ENCODE measurements around the gene COL6A2.
"Not testable (repeated sequence)": the region's sequence is repeated elsewhere in the genome, so short reads cannot be mapped to it uniquely, and the experiment has no call there.

COL6A2 gene

DNA sequence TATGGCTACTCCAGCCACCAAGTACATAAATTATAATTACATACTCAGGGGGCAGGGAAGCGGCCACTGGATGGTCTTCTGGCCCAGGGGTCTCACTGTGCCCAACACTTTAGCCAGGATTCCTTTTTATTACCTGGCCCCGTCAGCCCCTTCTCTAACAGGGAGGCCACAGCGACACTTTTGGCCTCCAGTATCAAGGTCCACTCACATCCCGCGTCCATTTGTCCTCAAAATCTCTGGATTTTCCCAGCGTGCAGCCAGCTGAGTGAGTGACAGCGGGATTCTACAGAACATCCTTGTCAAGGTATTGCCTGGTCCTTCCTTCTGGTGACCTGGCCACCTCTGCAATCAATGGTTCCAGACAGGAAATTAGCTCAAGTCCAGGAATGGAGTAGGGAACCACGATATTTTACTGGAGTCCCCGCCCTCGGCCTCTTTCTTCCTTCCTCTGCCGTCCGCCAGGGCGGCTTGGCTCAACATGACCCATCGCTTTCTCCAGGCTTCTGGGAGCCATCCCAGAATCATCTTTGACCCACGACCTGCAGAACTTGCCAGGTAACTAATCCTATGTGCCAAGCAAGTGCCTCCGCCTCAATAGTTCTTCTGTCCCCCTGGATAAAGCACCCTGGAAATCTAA, 2.7 kb upstream of the COL6A2 start:
- DNase-seq = no peak

DNA sequence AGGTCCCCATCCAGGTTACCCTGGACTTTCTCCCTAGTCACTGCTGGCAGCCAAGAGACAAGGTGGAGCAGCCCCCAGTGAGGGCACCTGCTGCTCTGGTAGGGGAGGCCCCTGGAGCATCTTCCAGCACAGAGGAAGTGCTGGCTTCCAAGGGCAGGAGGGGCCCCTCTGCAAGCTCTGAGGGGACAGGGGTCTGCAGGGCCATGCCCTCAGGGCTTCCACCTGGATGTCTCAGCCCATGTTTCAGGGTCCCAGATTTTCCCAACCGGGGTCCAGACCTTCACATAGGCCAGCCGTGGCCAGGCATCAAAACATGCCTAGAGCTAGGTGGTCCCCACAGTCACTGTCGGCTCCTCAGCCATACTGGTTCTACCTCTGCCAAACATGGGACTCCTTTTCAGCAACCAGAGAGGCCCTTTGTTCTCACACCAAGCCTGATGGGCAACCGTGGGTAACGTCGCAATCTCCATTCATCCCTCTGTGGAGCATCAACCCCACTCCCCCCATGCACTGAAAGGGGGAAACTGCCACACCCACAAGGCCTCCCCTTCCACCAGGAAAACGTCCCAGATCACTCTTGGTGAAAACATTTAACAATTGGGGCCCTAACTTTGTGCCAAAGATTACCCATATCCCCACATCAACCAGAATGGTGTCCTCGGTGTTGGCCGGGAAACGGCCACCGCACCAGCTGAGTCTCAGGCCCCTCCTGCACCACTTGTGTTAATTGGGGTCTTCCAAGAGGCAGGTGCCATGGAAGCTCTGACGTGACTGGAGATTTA, 1.9 kb upstream of the COL6A2 start:
- no peak for DNase-seq

DNA sequence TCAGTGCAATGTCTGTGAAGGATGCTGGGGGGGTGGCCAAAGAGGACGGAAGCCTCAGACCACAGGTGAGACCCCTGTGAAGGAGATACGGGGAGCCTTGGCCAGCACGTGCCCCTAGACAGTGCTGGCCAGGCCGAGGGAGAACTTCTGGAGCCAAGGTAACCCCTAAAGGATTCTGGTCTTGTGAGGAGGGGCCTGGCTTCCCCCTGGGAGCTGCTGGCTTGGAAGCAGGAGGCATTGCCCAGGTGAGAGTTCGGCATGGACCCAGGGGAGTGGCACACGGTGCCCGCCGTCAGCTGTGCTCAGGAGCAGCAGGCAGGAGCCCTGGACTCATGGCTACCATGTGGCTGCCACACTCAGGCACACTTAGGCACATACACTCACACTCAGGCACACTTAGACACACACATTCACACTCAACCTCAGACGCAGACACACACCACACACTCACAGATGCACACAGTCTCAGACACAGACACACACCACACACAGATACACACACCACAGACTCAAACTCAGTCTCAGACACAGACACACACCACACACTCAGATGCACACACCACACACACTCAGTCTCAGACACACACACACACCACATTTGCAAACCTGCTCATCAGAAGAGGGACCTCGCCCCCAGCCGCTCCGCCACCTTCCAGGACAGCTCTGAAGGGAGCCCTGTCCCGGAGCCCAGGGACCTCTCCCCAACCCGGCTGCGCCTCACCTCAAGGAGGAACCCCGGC, 1.1 kb upstream of the COL6A2 start:
- DNase-seq = peak; percentile 16

DNA sequence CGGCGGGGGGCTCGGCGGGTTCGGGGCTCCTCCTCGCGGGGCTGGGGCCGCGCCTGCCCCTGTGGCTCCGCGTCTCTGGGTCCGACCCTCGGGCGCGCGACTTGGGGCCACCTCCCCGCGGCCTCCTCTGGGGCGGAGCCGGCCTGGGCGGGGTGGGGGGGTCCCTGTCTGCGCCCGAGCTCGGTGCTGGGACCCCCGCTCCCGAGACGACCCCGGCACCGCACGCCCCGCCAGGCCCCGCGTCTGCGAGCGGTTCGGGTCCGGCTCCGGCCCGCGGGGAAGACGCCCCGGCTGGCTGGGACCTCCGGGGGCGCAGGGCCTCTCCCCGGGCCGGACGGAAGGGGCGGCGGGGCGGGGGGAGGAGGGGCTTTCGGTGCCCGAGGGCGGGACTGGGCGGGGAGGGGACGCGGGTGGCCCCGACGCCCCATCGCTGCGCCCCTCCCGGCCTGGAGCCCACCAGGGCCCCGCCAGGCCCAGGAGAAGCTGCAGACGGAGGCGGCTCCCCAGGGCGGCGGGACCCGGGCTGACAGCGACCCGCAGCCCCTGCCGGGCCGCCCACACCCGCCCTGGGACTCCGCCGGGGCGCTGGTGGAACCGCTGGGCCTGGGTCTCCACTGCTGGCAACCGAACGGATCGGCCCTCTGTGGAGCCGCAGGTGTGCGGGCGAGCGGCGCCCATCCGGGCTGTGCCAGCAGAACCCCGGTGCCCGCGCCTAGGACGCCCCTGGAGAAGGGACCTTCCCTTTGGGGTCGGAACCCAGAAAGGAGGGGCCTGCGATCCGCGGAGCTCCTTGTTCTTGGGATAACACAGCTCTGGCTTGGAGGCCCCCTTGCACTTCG, 610 bp downstream of the COL6A2 start:
- DNase-seq = peak; percentile 45

DNA sequence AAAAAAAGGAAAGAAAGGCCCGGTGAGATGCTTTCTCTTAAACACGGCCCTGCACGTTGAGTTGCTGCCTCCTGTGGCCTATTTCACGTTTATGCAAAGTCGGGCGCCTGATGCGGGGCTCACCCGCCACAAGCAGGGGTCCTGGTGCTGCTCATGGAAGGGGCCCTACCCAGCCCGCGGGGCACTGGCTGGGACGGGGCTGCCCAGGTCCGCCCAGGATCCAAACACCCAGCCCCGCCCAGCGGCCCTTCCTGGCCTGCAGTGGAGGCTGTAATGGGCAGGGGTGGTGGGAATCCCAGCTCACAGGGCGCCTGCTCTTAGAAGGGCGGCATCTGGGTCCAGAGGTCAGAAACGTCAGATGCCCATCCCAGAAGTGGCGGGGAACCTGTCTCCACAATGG, 1.6 kb downstream of the COL6A2 start:
- no peak for DNase-seq

DNA sequence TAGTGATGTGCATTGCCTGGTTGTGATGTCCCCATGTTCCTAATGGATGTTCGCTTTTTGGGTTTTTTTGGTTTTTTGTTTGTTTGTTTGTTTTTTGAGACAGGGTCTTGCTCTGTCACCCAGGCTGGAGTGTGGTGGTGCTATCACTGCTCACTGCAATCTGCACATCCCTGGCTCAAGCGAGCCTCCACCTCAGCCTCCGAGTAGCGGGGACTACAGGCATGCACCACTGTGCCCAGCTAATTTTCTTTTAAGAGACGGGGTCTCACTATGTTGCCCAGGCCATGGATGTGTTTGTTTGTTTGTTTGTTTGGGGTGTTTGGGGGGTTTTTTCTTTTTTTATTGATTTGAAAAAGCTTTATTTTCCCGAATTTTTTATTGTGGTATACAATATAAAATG, 2.1 kb downstream of the COL6A2 start:
- no peak for DNase-seq

DNA sequence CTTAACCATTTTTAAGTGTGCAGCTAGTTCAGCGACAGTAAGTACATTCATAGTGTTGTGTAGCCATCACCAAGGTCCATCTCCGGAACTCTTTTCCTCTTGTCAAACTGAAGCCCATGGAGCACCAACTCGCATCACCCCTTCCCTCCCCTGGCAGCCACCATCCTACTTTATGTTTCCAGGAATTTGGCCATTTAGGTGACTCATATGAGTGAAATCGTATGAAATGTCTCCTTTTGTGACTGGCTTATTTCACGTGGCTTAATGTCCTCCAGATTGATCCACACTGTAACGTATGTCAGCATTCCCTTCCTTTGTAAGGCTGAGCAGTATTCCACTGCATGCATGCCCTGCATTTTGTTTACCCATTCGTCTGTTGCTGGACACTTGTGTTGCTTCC, 2.5 kb downstream of the COL6A2 start:
- DNase-seq = peak; percentile 2

DNA sequence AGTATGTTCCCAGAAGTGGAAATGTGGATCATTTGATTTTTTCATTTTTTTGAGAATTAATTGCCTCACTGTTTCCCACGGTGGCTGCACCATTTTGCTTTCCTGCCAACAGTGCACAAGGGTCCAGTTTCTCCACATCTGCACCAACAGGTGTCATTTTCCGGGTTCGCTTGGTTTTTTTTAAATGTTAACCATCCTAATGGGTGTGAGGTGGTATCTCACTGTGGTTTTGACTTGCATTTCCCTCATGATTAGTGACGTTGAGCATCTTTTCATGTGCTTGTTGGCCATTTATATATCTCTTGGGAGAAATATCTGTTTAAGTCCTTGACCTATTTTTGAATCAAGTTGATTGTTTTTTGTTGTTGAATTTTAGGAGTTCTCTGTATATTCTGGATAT, 3.0 kb downstream of the COL6A2 start:
- DNase-seq = no peak

DNA sequence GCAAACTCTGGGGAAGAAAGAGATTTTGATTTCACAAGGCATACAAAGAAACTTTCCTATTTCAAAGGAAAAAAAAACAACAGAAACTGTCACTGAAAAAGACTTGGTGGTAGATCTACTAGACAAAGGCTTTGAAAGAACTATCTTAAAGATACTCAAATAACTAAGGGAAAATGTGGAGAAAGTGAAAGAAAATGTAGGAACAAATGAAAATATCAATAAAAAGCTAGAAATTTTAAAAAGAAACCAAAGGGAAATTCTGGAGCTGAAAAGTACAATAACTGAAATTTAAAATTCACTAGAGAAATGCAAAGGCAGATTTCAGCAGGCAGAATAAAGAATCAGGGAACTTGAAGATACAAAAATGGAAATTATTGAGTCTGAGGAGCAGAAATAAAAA, 6.2 kb downstream of the COL6A2 start:
- DNase-seq = no peak

DNA sequence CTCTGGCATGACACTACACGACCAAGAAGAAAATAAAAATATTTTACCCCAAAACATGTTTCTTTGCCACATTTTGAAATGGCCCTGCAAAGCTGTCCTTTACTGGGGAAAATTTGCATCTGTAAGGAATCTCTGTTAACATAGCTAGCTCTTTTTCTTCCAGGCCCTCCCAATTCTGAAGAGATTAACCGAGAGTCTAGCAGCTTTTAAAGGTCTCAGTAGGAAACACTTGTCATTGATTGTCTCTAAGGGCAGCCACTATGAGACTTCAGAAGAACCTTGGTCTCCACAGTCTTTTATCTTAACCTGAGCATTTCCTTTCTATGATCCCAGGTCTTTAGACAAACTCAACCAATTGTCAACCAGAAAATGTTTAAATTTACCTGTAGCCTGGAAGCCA, 9.5 kb downstream of the COL6A2 start:
- not testable (repeated sequence) for DNase-seq

DNA sequence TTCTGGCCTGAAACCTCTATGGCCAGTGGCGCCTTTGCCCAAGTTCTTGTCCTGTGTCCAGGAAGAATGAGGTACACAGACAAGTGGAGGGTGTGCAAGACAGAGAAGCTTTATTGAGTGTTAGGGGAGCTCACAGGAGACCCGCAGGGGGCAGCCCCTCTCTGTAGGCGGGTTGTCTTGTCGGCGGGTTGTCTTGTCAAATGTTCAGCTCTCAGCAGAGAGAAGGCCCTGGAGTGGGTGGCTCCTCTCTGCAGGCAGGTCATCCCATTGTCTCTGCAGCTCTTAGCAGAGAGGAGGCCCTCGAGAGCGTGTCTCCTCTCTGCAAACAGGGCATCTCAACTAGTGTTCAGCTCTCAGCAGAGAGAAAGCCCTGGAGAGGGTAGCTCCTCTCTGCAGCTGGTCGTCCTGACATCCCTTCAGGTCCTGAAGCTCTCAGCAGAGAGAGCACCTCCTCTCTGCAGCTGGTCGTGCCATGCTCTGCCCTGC, 11.0 kb downstream of the COL6A2 start:
- DNase-seq = peak; percentile 4

DNA sequence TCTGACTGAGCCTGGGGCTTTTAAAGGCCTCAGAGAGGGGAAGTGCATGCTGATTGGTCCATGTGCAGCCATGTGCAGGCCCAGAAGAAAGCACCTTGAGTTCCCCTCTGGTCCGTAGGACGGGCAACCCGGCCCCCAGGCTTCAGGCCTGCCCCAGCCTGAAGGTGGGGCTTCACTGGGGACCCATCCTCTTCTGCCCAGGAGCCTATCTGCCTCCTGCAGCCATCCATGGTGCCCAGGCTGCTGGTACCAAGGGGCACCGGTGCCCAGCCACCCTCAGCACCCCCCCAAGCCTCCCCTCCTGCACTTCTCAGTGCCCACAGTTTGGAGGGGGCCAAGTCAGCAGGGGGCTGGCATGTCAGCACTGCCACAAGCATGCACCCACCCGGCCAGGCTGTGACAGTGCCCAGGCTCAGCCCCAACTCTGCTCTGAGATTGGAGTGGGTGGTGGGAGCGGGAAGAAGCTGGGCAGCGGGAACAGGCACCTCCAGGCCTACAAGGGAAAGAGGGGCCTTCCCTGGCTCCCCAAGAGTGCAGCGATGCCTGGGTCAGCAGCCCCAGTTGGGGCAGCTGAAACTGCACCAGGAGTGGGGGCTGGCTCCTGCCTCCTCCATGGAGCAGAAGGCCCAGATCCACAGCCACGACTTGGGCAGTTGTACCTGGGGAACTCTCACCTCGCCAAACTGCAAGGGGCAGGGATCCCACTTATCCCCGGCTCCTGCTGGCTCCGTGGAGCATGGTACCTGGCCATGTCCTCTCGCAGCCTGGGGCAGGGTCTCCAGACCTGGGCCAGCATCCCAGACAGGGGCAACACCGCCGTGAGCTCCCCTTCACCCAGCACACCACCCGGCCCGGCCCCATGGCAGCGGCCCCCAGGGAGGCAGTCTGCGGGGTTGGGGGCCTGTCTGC, 11.7 kb downstream of the COL6A2 start:
- peak; percentile 11 for DNase-seq

DNA sequence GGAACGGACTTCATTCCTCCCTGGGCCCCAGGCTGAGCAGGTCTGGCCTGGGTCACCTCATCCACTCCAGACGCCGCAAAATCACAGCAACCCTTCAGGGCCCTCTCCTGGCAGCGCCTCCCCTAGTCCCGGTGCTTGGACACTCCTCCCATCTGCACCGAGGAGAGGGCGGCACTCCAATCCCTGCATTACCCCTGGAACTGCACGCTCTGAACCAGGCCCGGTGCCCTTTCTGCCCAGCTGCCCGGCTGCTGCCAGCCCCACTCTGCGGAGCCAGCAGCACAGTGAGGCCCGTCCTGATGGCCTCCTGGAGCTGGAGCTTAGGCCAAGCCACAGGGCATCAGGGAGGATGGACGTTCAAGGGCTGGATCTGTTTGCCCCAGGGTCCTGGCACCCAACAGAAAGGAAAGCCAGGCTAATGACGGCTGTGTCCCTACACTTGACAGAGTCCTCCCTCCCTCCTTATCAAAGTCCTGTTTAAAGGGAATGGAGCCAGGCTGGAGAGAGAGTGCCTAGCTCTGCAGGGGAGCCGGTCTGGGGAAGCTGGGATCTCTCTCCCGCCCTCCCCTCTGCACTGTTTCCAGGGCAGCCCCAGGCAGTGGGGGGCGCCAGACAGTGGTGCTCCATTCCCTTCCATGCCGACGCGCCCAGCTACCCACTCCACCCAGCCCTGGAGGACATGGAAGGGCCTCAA, 12.7 kb downstream of the COL6A2 start:
- DNase-seq = peak; percentile 8

DNA sequence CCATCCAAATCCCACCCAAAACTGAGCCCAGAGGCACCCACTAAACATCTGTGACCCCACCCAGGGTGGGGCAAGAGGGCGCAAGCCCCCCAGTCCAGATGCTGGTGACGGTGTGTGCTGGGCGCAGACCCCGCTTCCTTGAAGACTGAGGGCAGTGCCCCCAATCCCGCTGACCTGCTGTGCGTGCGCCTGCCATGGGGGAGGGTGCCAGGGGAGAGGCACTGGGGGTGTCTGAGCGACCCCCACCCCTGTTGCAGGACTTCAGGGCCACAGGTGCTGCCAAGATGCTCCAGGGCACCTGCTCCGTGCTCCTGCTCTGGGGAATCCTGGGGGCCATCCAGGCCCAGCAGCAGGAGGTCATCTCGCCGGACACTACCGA, 13.3 kb downstream of the COL6A2 start:
- DNase-seq = peak; percentile 5

DNA sequence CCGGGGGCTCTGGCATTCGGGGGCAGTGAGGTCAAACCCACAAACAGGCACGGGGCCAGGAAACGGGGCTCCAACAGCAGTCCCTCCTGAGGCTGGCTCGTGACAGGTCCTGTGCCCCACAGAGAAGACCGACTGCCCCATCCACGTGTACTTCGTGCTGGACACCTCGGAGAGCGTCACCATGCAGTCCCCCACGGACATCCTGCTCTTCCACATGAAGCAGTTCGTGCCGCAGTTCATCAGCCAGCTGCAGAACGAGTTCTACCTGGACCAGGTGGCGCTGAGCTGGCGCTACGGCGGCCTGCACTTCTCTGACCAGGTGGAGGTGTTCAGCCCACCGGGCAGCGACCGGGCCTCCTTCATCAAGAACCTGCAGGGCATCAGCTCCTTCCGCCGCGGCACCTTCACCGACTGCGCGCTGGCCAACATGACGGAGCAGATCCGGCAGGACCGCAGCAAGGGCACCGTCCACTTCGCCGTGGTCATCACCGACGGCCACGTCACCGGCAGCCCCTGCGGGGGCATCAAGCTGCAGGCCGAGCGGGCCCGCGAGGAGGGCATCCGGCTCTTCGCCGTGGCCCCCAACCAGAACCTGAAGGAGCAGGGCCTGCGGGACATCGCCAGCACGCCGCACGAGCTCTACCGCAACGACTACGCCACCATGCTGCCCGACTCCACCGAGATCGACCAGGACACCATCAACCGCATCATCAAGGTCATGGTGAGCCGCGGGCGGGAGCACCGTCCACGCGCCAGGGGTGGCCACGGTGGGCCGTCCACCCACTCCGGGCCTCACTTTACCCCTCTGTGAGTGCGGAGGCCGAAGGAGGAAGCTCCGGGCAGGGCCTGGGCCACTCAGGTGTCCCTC, 14.2 kb downstream of the COL6A2 start:
- DNase-seq = peak; percentile 12

DNA sequence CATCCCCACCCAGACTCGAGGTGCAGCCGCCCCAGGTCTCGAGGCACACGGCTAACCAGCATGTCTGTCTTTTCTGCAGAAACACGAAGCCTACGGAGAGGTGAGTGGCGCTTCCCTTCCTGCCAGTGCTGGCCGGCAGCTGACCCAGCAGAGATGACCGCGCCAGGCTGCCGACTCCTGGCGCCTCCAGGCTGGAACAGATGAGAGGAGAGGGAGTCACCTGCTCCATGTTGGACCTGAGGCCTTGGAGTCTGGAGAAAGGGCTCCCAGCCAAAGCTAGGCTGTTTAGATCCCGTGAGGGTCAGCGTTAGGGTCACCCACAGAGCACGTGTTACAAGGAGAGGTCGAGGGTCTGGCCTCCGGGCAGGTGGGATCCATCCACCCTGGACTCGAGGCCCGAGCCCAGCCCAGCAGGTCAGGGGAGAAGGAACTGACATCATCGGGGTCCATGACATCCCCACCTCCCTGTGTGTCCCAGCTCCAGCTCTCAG, 14.9 kb downstream of the COL6A2 start:
- DNase-seq = no peak

DNA sequence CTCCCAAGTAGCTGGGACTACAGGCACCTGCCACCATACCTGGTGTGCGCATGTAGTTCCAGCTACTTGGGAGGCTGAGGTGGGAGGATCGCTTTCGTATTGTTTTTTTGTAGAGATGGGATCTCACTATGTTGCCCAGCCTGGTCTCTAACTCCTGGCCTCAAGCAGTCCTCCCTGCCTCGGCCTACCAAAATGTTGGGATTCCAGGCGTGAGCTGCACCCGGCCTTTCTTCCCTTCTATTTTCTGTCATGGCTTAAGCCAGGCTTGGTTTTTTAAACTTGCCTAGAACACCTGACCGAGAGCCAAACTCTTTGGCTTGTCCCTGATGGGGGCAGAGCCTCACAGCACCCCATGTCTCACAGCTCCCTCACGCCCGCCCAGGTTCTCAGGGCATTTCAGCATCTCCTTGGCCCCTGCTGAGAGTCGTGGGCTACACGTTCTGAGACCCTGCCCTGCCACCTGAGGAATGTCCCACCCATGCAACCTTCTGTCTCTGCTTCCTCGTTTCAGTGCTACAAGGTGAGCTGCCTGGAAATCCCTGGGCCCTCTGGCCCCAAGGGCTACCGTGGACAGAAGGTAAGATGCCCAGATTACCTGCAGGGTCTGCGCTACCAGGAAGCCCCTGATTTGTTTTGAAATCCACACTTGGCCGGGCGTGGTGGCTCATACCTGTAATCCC, 15.7 kb downstream of the COL6A2 start:
- DNase-seq = peak; percentile 4

DNA sequence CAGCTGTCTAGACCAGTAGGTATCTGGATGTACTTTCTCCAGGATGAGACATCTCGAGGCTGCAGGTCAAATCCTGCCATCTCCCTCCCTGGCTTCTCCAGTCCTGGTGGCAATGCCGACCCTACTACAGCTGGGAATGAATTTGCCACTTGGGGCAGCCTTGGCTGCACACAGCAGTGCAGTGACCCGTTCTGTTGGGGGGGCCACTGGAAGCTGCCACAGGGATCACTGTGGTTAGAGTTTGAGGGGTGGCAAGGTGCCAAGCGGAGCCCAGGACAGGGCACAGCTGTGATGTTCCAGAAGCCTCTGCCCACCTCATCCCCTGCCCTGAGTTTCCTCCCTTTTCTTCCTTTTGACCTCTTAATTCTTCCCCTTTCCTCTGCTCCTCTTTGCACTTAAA, 17.1 kb downstream of the COL6A2 start:
- no peak for DNase-seq

DNA sequence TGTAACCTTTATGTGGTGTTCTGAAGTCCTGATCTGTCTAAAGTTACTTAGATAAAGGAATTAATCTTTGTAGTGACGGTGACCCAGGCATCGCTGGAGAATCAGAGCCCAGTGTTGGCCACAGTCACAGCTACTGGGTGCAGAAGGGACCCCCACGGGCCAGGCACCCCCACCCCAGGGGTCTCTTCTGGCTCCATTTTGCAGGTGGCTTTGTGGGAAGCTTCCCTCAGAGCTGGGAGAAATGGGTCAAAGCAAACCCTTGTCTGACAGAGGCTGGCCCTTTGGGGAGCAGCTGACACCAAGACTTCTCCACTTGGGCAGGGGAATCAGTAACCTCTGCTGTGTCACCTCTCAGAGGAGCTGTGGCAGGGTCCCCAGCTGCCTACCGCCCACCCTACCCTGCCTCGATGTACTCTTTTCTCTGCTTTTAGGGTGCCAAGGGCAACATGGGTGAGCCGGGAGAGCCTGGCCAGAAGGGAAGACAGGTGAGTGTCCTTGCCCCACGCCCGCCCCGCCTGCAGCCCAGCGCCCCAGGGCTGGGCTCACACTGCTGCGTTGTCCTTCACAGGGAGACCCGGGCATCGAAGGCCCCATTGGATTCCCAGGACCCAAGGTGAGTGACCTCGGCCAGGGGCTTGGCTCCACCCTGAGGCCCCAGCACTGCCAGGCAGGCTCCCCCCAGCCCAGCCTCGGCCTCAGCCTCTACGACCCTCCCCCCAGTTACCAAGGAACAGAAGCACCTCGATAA, 17.7 kb downstream of the COL6A2 start:
- DNase-seq = no peak
